HepG2 (cell line): ENCODE data around the gene CATSPERD. TPM values are rescaled to one million over a fixed set of nuclear protein-coding genes. Genes with fewer than 3 reads are reported as not detected.

Experiments used
- BATF2 ChIP-seq: sonication (generic); formaldehyde crosslinking; IDR thresholded peaks from 2 replicates; pipeline ENCODE4 v1.8.0; 2022; ENCODE audit warnings: mild to moderate bottlenecking, missing genetic modification reagents, moderate library complexity
- E2F2 ChIP-seq: sonication (generic); formaldehyde crosslinking; IDR thresholded peaks from 2 replicates; pipeline ENCODE4 v1.4.0; 2020; ENCODE audit warnings: missing genetic modification reagents, borderline replicate concordance
- HNF1B ChIP-seq: sonication (generic); formaldehyde crosslinking; IDR thresholded peaks from 2 replicates; pipeline ENCODE4 v1.5.1; 2020; ENCODE audit warnings: mild to moderate bottlenecking, moderate library complexity, missing genetic modification reagents
- HNRNPLL ChIP-seq: fragments of 200-400 bp; formaldehyde crosslinking; IDR thresholded peaks from 2 replicates; pipeline ENCODE4 v1.6.1; 2017; ENCODE audit warnings: mild to moderate bottlenecking, low read depth, low read length; ENCODE audit not compliant: poor library complexity, severe bottlenecking
- MIXL1 ChIP-seq: IDR thresholded peaks from 2 replicates; pipeline ENCODE4 v1.6.1; 2016
- MXD1 ChIP-seq: sonication (generic); formaldehyde crosslinking; IDR thresholded peaks from 2 replicates; pipeline ENCODE4 v1.4.0; 2020; ENCODE audit warnings: mild to moderate bottlenecking, missing genetic modification reagents
- NR2F2 ChIP-seq: IDR thresholded peaks from 2 replicates; pipeline ENCODE4 v1.6.1; 2012; ENCODE audit warnings: low read depth, inconsistent platforms, borderline replicate concordance
- PCBP1 ChIP-seq: fragments of 200-400 bp; formaldehyde crosslinking; IDR thresholded peaks from 2 replicates; pipeline ENCODE4 v1.6.1; 2017; ENCODE audit warnings: mild to moderate bottlenecking, low read depth, low read length, borderline replicate concordance
- POLR2A ChIP-seq, 2 experiments: IDR thresholded peaks; 2 replicates each; pipeline ENCODE4 v1.6.1; 2011; ENCODE audit warnings: low read depth in 2 of 2, low read length in 2 of 2, mild to moderate bottlenecking in 1 of 2, moderate library complexity in 1 of 2; ENCODE audit not compliant: insufficient read depth in 1 of 2
- SKI ChIP-seq: fragments of 450-650 bp; IDR thresholded peaks from one replicate; pipeline ENCODE4 v1.6.1; 2018; ENCODE audit warnings: mild to moderate bottlenecking; ENCODE audit not compliant: partially characterized antibody
- SP2 ChIP-seq: sonication (generic); formaldehyde crosslinking; IDR thresholded peaks from 2 replicates; pipeline ENCODE4 v1.5.1; 2020; ENCODE audit warnings: mild to moderate bottlenecking, missing genetic modification reagents
- ZBTB34 ChIP-seq: sonication (generic); formaldehyde crosslinking; IDR thresholded peaks from 2 replicates; pipeline ENCODE4 v1.8.0; 2022; ENCODE audit warnings: mild to moderate bottlenecking, missing genetic modification reagents
- ZFY ChIP-seq: sonication (generic); formaldehyde crosslinking; IDR thresholded peaks from 2 replicates; pipeline ENCODE4 v1.4.0; 2020; ENCODE audit warnings: missing genetic modification reagents
- ZNF205 ChIP-seq: IDR thresholded peaks from 2 replicates; pipeline ENCODE4 v1.6.1; 2018; ENCODE audit warnings: missing biosample characterization, missing genetic modification reagents
- ZNF646 ChIP-seq: sonication (generic); formaldehyde crosslinking; IDR thresholded peaks from 2 replicates; pipeline ENCODE4 v1.9.0; 2021; ENCODE audit warnings: mild to moderate bottlenecking, missing genetic modification reagents
- ZNF713 ChIP-seq: sonication (generic); formaldehyde crosslinking; IDR thresholded peaks from 2 replicates; pipeline ENCODE4 v1.4.0; 2020; ENCODE audit warnings: mild to moderate bottlenecking, missing genetic modification reagents
- polyA plus RNA-seq, 8 experiments: library from polyadenylated mRNA; depleted of rRNA in 3 of 8; stranded (reverse) in 7 of 8; unstranded in 1 of 8; fragments of >200 nt; fragmentation: Illumina TruSeq in 4 of 8; extraction: Trizol in 4 of 8; gene quantifications; 2 replicates each; pipeline versions ENCODE4 v1.2.1 to v1.2.3, GENCODE V29; 2011 to 2016; ENCODE audit warnings: low read depth in 4 of 8, missing spikeins in 1 of 8, mixed read lengths in 1 of 8; ENCODE audit not compliant: insufficient read depth in 1 of 8
- total RNA-seq, 5 experiments: library from RNA; depleted of rRNA; stranded (reverse); fragments of >200 nt; fragmentation: Illumina TruSeq; extraction: Trizol; gene quantifications; 2 replicates each; pipeline ENCODE4 v1.2.3, GENCODE V29; 2016; ENCODE audit warnings: low read depth in 1 of 5

CATSPERD gene
- total and polyA plus RNA-seq, 2 of the 13 experiments (the other 11 are each of a cell fraction or from before 2014, with no cell fraction given) = 0.04 TPM; not detected in 1

GRCh38 chr19:5803752-5804515 lies 83.5 kb downstream of the CATSPERD start (continued):
- TF ChIP-seq ZNF646 (CRISPR knock-in tag) (no peak), POLR2A (IDR thresholded peaks at IDR 0.05; ENCODE audit: insufficient read depth in 1 of 2, low read depth in 2 of 2, low read length in 2 of 2) (peak in 1 of 2 experiments; percentile 42; a peak in 1 of 4 replicates), ZNF713 (CRISPR knock-in tag) (no peak; the same call in 1 of the 2 replicates), SP2 (CRISPR knock-in tag) (peak; percentile 29; the same call in 1 of the 2 replicates), NR2F2 (peak; percentile 52; the same call in 1 of the 2 replicates), PCBP1 (peak; percentile 43; the same call in 1 of the 2 replicates), HNRNPLL (peak; percentile 70), MXD1 (CRISPR knock-in tag) (peak; percentile 32; the same call in 1 of the 2 replicates), ZNF205 (CRISPR knock-in tag) (0 out of 2 replicates have a peak, but pooled peaks have one; percentile 20), ZFY (CRISPR knock-in tag) (peak; percentile 45; the same call in 1 of the 2 replicates), HNF1B (peak; percentile 84), ZBTB34 (CRISPR knock-in tag) (0 out of 2 replicates have a peak, but pooled peaks have one; percentile 64), BATF2 (0 out of 2 replicates have a peak, but pooled peaks have one; percentile 74), MIXL1 (CRISPR knock-in tag) (peak; percentile 41; the same call in 1 of the 2 replicates), SKI (peak; percentile 67), E2F2 (CRISPR knock-in tag) (peak; percentile 17; the same call in 1 of the 2 replicates)
